ENCODE measurements around the gene OR8B4.

DNA sequence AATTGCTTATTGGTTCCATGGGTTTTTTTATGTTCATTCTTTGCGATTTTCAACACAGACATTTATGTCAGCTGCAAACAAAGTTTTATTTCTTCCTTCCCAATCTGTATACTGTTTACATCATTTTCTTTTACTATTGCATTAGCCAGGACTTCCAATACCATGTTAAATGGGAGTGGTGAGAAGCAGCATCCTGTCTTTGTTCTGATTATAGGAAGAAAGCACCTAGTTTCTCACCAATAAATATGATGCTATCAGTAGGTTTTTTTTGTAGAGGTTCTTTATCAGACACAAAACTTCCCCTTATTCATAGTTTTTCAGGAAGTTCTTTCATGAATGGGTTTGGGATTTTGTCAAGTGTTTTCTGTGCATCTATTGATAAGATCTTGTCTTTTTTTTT lies 48.8 kb upstream of the OR8B4 start:
- TF ChIP-seq SNAI2 (CRISPR knock-in tag; IDR thresholded peaks at IDR 0.05) (no peak), PATZ1 (CRISPR knock-in tag; IDR thresholded peaks at IDR 0.05; ENCODE audit: borderline replicate concordance) (no peak), TSHZ2 (CRISPR knock-in tag; IDR thresholded peaks at IDR 0.05) (no peak), ZFP3 (CRISPR knock-in tag; IDR thresholded peaks at IDR 0.05) (no peak), RARB (CRISPR knock-in tag; IDR thresholded peaks at IDR 0.05) (no peak)

Data from SK-N-SH treated with all-trans-retinoic acid at 6 μM for 48 hours (cell line).